Heart right ventricle (tissue), 16 donors: ENCODE data around the gene EXOSC9. TPM values are rescaled to one million over a fixed set of nuclear protein-coding genes. Genes with fewer than 3 reads are reported as not detected.

ENCODE experiments used
- ATAC-seq, 8 donors: fragments of 200-7000 bp; cut with Tn5 transposase; one replicate each; pipeline ENCODE4 v1.9.1; 2020; ENCODE audit warnings: mild to moderate bottlenecking in 8 of 8, moderate library complexity in 8 of 8, moderate number of reproducible peaks in 1 of 8
- DNase-seq, 2 donors: peaks; one replicate each; pipeline ENCODE4 v3.0.0-alpha.2; 2020
- H3K27ac ChIP-seq, 10 donors: fragments of 200-600 bp; sonication (generic) in 2 of 10; one replicate each; pipeline versions ENCODE4 v1.5.0 to v1.8.0; 2020 to 2022; ENCODE audit warnings: mild to moderate bottlenecking in 3 of 10
- H3K27me3 ChIP-seq, 7 donors: fragments of 200-600 bp; one replicate each; pipeline ENCODE4 v1.8.0; 2021 to 2022; ENCODE audit warnings: mild to moderate bottlenecking in 2 of 7
- H3K36me3 ChIP-seq, 9 donors: fragments of 200-600 bp; sonication (generic) in 1 of 9; one replicate each; pipeline versions ENCODE4 v1.5.0 to v1.8.0; 2020 to 2022; ENCODE audit warnings: mild to moderate bottlenecking in 2 of 9
- H3K4me1 ChIP-seq, 9 donors: fragments of 200-600 bp; sonication (generic) in 1 of 9; one replicate each; pipeline versions ENCODE4 v1.5.0 to v1.8.0; 2020 to 2022; ENCODE audit warnings: mild to moderate bottlenecking in 4 of 9
- H3K4me3 ChIP-seq, 10 donors: fragments of 200-600 bp; sonication (generic) in 2 of 10; one replicate each; pipeline versions ENCODE4 v1.5.0 to v1.8.0; 2020 to 2022; ENCODE audit warnings: mild to moderate bottlenecking in 7 of 10, moderate library complexity in 2 of 10
- H3K9me3 ChIP-seq, 11 donors: fragments of 200-600 bp in 10 of 11; sonication (generic) in 2 of 11; one replicate each; pipeline versions ENCODE4 v1.5.0 to v1.8.0; 2013 to 2022; ENCODE audit warnings: mild to moderate bottlenecking in 2 of 11, control low read depth in 1 of 11, moderate library complexity in 1 of 11
- WGBS, 2 donors: extraction: QIAGEN DNeasy Blood & Tissue Kit; methylation state at CpG; one replicate each; pipeline ENCODE4 v1.1.7; 2013; ENCODE audit warnings: inconsistent platforms in 1 of 2; 5-methylcytosine and 5-hydroxymethylcytosine counted together
- intact Hi-C, 10 donors: fragments of 100-400 bp; cut with DNase I; formaldehyde crosslinking; loops; one replicate each; pipeline versions ENCODE4 v1.11.1 to v1.14.2; 2022
- polyA plus RNA-seq, 2 donors: library from polyadenylated mRNA; stranded (reverse); fragments of 200-250 nt; gene quantifications; one replicate each; pipeline ENCODE4 v1.2.3, GENCODE V29; 2013
- total RNA-seq, 10 donors: library from RNA; stranded (reverse); fragmentation: NEBNext Ultra II Directional in 3 of 10; extraction: Animal tissue kit (Norgen Biotek cat#: 25700) in 3 of 10; gene quantifications; one replicate each; pipeline versions ENCODE4 v1.2.1 to v1.2.4, GENCODE V29; 2021 to 2023
- TF ChIP-seq, protein P1 (sequence below), 9 donors: fragments of 200-600 bp; sonication (generic) in 2 of 9; IDR thresholded peaks; one replicate each; pipeline versions ENCODE4 v1.5.0 to v1.8.0; 2021 to 2022; ENCODE audit warnings: antibody characterized with exemption in 9 of 9, mild to moderate bottlenecking in 5 of 9, moderate library complexity in 1 of 9
- donor health status: Arrhythmogenic right ventricular cardiomyopathy.
- donor health status: ischemic (EF 13 %, LVEDD 7.1; RV severe dilation, severe dysfunction).
- donor health status: healthy with polysubstance abuse.
- donor health status: DM: no; HTN: yes; CAD: no.
- donor health status: DM: no; HTN: no; CAD: no.
- donor health status: ischemic (EF 25% LVEDD 6.9; RV normal size, moderate dysfunction).
- donor health status: ischemic (EF 25% LVEDD 5.7; RV mildly dilated, moderate dysfunction).
- donor health status: healthy.
- donor health status: DM: yes; HTN: yes; CAD: no.
- donor health status: Ischemic cardiomyopathy.
- donor health status: ischemic (EF 35%, LVEDD 5.7; RV mildly dilated, moderate dysfunction).
- donor health status: nonischemic (EF 11% LVEDD 7.7; RV severe dilation, severe dysfunction).
- donor health status: DM: yes; HTN: yes; CAD: no.
- donor health status: PGD.
- donor health status: ischemic (EF 29% LVEDD 5.4; RV normal size, mild dysfunction).
- donor health status: nonischemic (EF 23%, LVEDD 6.1; RV moderate dilation, normal function).

The EXOSC9 gene
- total and polyA plus RNA-seq, 12 donors, result 10.7 to 29.2 (median 14.0) TPM

DNA sequence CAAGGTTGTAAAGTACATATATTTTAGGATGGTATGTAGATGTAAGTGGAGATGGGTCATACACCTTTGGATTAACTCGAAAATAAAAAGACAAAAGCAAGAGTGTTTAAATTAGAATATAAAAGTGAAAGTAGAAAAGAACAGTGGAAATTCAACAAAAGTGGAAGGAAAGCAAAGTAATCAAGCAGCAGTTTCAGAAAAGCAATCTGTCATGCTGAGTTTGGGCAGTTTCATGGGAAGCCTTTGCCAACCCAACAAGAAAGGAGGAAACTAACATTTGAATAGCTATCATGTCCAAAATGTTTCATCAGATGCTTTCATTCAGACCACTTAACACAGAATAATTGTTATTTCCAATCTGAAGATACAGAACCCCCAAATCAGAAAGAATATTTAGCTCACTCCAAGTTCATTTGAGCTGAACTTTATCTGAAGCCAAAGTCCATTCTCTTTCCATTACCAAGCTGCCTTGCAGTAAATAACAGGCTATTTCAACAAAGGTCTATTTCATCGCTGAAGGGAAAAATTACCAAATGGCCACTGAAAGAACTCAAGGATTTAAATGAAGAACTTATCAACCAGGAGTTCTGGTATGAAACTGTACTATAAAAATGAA, 1.8 kb upstream of the EXOSC9 start:
- TF ChIP-seq, protein P1, sequence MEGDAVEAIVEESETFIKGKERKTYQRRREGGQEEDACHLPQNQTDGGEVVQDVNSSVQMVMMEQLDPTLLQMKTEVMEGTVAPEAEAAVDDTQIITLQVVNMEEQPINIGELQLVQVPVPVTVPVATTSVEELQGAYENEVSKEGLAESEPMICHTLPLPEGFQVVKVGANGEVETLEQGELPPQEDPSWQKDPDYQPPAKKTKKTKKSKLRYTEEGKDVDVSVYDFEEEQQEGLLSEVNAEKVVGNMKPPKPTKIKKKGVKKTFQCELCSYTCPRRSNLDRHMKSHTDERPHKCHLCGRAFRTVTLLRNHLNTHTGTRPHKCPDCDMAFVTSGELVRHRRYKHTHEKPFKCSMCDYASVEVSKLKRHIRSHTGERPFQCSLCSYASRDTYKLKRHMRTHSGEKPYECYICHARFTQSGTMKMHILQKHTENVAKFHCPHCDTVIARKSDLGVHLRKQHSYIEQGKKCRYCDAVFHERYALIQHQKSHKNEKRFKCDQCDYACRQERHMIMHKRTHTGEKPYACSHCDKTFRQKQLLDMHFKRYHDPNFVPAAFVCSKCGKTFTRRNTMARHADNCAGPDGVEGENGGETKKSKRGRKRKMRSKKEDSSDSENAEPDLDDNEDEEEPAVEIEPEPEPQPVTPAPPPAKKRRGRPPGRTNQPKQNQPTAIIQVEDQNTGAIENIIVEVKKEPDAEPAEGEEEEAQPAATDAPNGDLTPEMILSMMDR (IDR thresholded peaks at IDR 0.05), result no peak
- 78 to 84% methylated on average over 2 of the region's 2 CpGs for WGBS, 2 donors
- Histone ChIP-seq H3K27ac (no peak overlapping the region), H3K36me3 (peaks cover 0 to 21% (median 7%) of the 10 kb centered on the region in 9 donors), H3K4me1 (peaks cover 0 to 27% (median 10%) of the 10 kb centered on the region in 9 donors), H3K4me3 (no peak overlapping the region), H3K27me3 (peaks cover 0 to 7% (median 0%) of the 10 kb centered on the region in 7 donors), H3K9me3 (no peaks in the 10 kb centered on the region)
- ATAC-seq (no peak), DNase-seq (no peak)
- intact Hi-C loops, result no loop called here

DNA sequence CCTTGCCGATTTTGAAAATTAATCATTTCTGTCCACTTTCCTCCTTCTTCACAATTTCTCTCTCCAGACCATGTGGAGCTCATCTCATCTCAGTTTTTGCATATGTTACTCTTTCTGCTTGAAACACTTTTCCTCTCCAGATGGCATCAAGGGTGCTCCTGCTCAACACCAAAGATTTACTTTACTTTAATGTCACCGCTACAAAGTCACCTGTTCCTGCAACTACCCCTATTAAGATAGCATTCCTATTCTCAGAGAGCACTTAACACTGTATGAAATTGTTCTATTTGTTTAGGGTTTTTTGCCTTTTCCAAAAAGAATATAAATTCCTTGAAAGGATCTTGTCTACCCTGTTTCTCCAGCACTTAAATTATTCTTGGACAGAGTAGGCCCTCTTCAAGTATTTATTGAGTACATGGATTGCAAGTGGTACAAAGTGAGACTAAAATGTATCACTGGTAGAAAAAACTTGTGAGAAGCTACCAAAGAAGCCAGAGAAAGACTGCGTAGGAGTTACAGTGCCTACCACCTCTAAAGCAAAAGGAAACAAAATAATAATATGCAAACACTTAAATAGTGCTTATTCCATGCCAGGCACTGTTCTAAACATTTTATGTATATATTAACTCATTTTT, 1.1 kb upstream of the EXOSC9 start:
- WGBS, 2 donors, result 93 to 95% methylated on average over 3 of the region's 3 CpGs
- no peak for ATAC-seq
- peak overlapping the region in 6 of 10 donors; percentile 84 to 94 (median 90) for H3K27ac ChIP-seq

DNA sequence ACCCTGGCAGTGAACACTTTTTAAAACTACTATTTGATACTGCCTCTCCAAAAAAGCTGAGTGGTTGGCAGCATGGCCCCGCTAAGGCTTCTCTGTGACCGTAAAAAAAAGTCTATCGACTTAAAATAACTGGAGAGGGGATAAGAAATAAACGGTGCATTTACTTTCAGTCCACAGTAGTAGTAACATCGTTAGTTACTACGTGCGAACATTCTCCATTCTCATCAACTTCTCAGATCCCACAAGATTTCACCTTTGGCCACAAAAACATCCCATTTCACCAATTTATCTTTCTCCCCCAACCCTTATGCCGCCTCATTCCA, 524 bp upstream of the EXOSC9 start:
- DNase-seq (no peak), ATAC-seq (peak in 7 of 8 donors; percentile 9 to 49 (median 32))
- TF ChIP-seq, protein P1 (IDR thresholded peaks at IDR 0.05), result no peak
- 36 to 40% methylated on average over 8 of the region's 8 CpGs for WGBS, 2 donors
- intact Hi-C loops, result loop anchor here in 2 of 10 donors (10.0 kb wide), 2 partner anchors 116 to 354 kb away; partner anchors contain the start of gene BLTP1 (in 1 of the 2)
- H3K4me3 ChIP-seq, result peak overlapping the region; percentile 76 to 94 (median 83)
- H3K36me3 ChIP-seq, result peaks cover 0 to 34% (median 9%) of the 10 kb centered on the region in 9 donors
- peaks cover 0 to 27% (median 10%) of the 10 kb centered on the region in 9 donors for H3K4me1 ChIP-seq
- H3K27ac ChIP-seq, result peak overlapping the region; percentile 70 to 94 (median 87)
- H3K27me3 ChIP-seq, result no peaks in the 10 kb centered on the region
- no peaks in the 10 kb centered on the region for H3K9me3 ChIP-seq

More for the DNA sequence above, 1.1 kb upstream of the EXOSC9 start:
- H3K4me1 ChIP-seq, result peaks cover 0 to 27% (median 10%) of the 10 kb centered on the region in 9 donors
- TF ChIP-seq, protein P1 (IDR thresholded peaks at IDR 0.05), result no peak
- H3K9me3 ChIP-seq, result no peaks in the 10 kb centered on the region
- peaks cover 0 to 4% (median 0%) of the 10 kb centered on the region in 7 donors for H3K27me3 ChIP-seq
- intact Hi-C loops, result loop anchor here in 2 of 10 donors (10.0 kb wide), 2 partner anchors 115 to 355 kb away; partner anchors contain the start of gene BLTP1 (in 1 of the 2)
- H3K4me3 ChIP-seq, result peak overlapping the region in 1 of 10 donors; percentile 82
- DNase-seq, result no peak
- H3K36me3 ChIP-seq, result peaks cover 0 to 28% (median 7%) of the 10 kb centered on the region in 9 donors

DNA sequence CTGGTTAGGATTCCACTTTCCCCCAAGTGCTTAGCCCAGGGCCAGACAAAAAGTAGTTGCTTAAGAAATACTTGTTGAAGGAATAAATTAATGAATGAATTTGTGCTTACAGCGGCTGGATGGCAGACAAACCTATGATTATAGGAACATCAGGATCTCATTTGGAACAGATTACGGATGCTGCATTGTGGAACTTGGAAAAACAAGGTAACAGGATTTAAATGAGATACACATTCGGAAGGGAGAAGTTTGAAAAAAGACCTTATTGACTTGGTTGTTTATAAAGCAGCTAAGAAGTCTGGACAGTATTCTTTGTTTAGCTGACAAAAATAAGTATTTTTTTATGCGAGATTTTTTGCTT, 572 bp downstream of the EXOSC9 start:
- DNase-seq (no peak), ATAC-seq (peak in 1 of 8 donors; percentile 14)
- Histone ChIP-seq H3K4me1 (peaks cover 0 to 27% (median 10%) of the 10 kb centered on the region in 9 donors), H3K36me3 (peaks cover 0 to 45% (median 18%) of the 10 kb centered on the region in 9 donors), H3K4me3 (peak overlapping the region; percentile 76 to 94 (median 83)), H3K27me3 (no peaks in the 10 kb centered on the region), H3K9me3 (no peaks in the 10 kb centered on the region), H3K27ac (peak overlapping the region in 9 of 10 donors; percentile 84 to 94 (median 89))
- TF ChIP-seq, protein P1 (IDR thresholded peaks at IDR 0.05), result no peak
- intact Hi-C loops, result loop anchor here in 2 of 10 donors (10.0 kb wide), 2 partner anchors 117 to 353 kb away; partner anchors contain the start of gene BLTP1 (in 1 of the 2)
- 20 to 23% methylated on average over 4 of the region's 4 CpGs for WGBS, 2 donors
